ENCODE results near the gene PLCB1. TPM values are rescaled to one million over a fixed set of nuclear protein-coding genes. Genes with fewer than 3 reads are reported as not detected.

The PLCB1 gene
- total and polyA plus RNA-seq, 2 donors (not counting 3 experiments of a cell fraction or from before 2014, with no cell fraction given) = 10.2 to 53.4 TPM

DNA sequence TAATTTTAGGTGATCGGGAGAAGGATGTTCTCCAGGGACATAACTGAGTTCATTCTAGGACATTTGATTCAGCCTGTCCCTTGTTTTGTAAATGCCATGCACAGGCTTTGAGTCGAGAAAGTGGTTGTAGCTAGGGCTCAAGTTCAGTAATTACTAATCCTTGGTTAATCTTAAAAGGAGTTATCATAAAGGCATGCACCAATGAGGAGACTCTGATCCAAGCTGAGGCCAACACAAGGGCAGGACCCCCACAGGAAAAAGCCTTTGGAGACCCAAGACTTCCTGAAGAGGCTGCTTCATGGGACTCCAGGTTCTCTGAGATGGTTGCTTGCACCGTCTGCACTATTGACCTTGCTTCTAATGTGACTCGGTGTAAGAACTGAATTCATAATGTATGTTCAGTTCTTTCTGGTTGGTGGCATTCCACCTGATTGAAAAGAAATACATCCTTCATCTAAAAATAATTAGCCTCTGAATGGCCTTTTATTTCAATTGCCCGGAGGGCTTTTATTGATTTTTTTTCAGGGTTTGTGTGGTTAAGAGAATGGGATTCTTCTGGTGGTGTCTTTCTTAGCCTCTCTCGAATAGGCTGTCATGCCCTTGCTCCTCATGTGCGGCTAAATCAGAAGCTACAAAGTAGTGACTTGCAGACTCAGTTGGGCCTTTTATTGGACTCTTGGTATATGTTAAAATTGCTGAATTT, 735.1 kb downstream of the PLCB1 start:
- intact Hi-C loops (cut with micrococcal nuclease) (no loop called here), dilution Hi-C loops (cut with MboI; ENCODE audit: extremely low pct_ligation_motif_present, low sequenced_read_pairs) (no loop called here)
- BruUV-seq (replicated peaks) = no TSS peak
- no peak overlapping the region for H3K4me3 ChIP-seq (replicated peaks in 1 of 3; ENCODE audit: insufficient read depth in 1 of 3, low read depth in 1 of 3, low read length in 3 of 3)
- FAIRE-seq = no peak
- H4K20me1 ChIP-seq (replicated peaks; ENCODE audit: control insufficient read depth, extremely low read depth, insufficient read depth, low read length) = no peaks in the 10 kb centered on the region
- no peak for DNase-seq (ENCODE audit: low read depth, low spot score)
- no peaks in the 10 kb centered on the region for H3K79me2 ChIP-seq (ENCODE audit: control insufficient read depth, insufficient read depth, low read length)
- no peaks in the 10 kb centered on the region for H3K4me1 ChIP-seq (ENCODE audit: control insufficient read depth, extremely low read depth, insufficient read depth, low read length)
- H2AFZ ChIP-seq (ENCODE audit: low read depth, low read length) = no peak overlapping the region
- no peaks in the 10 kb centered on the region for H3K9me3 ChIP-seq (replicated peaks; ENCODE audit: control insufficient read depth, insufficient read depth, low read length)
- no peaks in the 10 kb centered on the region for H3K36me3 ChIP-seq (ENCODE audit: control insufficient read depth in 2 of 2, extremely low read depth in 1 of 2, insufficient read depth in 2 of 2, low read length in 2 of 2)
- no peak overlapping the region for H3K27ac ChIP-seq (ENCODE audit: insufficient read depth, low read depth, low read length)
- no peak for TF ChIP-seq EZH2 (IDR thresholded peaks at IDR 0.05; ENCODE audit: borderline replicate concordance, low read depth, low read length, severe bottlenecking)
- ChIA-PET CTCF (interaction anchor here (1.5 kb wide), 2 partner anchors 13 to 28 kb away, joined by 3 to 9 read pairs; no protein-coding TSS in a partner anchor), POLR2A (no interaction called here)
- H3K4me2 ChIP-seq (ENCODE audit: insufficient read depth, low read length) = no peak overlapping the region
- no peaks in the 10 kb centered on the region for H3K9me1 ChIP-seq (replicated peaks; ENCODE audit: control insufficient read depth, extremely low read depth, insufficient read depth, low read length)
- H3K27me3 ChIP-seq (ENCODE audit: control insufficient read depth in 2 of 2, insufficient read depth in 2 of 2, low read length in 2 of 2) = no peaks in the 10 kb centered on the region
- no peak overlapping the region for H3K9ac ChIP-seq (replicated peaks; ENCODE audit: extremely low read depth, insufficient read depth, low read length)

DNA sequence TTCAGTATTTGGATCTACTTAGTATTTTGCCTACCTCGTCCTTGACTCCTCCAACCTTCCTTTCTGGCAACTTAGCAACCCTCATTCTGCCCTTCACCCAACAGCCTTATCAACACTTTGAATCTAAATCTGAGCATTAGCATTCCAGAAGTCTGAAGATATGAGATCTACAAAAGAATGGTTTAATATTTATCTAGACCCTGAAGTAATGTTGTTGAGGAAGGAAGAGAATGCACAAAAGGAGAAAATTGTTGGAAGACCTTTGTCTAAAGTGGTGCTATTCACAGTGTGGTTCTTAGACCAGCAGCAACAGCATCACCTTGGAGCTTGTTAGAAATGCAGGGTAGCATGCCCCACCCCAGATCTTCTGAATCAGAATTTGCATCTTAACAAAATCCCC, 738.6 kb downstream of the PLCB1 start:
- CTCF ChIA-PET = no interaction called here
- TF ChIP-seq, protein P1, sequence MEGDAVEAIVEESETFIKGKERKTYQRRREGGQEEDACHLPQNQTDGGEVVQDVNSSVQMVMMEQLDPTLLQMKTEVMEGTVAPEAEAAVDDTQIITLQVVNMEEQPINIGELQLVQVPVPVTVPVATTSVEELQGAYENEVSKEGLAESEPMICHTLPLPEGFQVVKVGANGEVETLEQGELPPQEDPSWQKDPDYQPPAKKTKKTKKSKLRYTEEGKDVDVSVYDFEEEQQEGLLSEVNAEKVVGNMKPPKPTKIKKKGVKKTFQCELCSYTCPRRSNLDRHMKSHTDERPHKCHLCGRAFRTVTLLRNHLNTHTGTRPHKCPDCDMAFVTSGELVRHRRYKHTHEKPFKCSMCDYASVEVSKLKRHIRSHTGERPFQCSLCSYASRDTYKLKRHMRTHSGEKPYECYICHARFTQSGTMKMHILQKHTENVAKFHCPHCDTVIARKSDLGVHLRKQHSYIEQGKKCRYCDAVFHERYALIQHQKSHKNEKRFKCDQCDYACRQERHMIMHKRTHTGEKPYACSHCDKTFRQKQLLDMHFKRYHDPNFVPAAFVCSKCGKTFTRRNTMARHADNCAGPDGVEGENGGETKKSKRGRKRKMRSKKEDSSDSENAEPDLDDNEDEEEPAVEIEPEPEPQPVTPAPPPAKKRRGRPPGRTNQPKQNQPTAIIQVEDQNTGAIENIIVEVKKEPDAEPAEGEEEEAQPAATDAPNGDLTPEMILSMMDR (IDR thresholded peaks at IDR 0.05; ENCODE audit: extremely low read depth in 1 of 2, insufficient read depth in 1 of 2, low read depth in 1 of 2, low read length in 2 of 2) = no peak
- no peak for TF ChIP-seq EZH2 (IDR thresholded peaks at IDR 0.05; ENCODE audit: borderline replicate concordance, low read depth, low read length, severe bottlenecking)
- TF ChIP-seq, protein P2, sequence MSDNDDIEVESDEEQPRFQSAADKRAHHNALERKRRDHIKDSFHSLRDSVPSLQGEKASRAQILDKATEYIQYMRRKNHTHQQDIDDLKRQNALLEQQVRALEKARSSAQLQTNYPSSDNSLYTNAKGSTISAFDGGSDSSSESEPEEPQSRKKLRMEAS (IDR thresholded peaks at IDR 0.05; ENCODE audit: insufficient read depth, insufficient read length) = no peak
- TF ChIP-seq POLR2A (IDR thresholded peaks at IDR 0.05; ENCODE audit: low read depth, low read length) = no peak
- no peak for TF ChIP-seq POLR2AphosphoS5 (IDR thresholded peaks at IDR 0.05; ENCODE audit: insufficient read depth, low read depth, low read length)
- TF ChIP-seq JUN (IDR thresholded peaks at IDR 0.05; ENCODE audit: borderline replicate concordance, insufficient read depth, insufficient read length, low read depth) = no peak
- no peak for TF ChIP-seq MYC (IDR thresholded peaks at IDR 0.05; ENCODE audit: low read depth, low read length)
- TF ChIP-seq GATA2 (IDR thresholded peaks at IDR 0.05; ENCODE audit: insufficient read depth, insufficient read length, low read depth, low read length) = no peak
- TF ChIP-seq FOS (IDR thresholded peaks at IDR 0.05; ENCODE audit: borderline replicate concordance, insufficient read depth, low read length) = no peak

More for the DNA sequence above, 738.6 kb downstream of the PLCB1 start:
- H4K20me1 ChIP-seq (replicated peaks; ENCODE audit: control insufficient read depth, extremely low read depth, insufficient read depth, low read length) = no peaks in the 10 kb centered on the region
- no peaks in the 10 kb centered on the region for H3K9me1 ChIP-seq (replicated peaks; ENCODE audit: control insufficient read depth, extremely low read depth, insufficient read depth, low read length)
- BruUV-seq (replicated peaks) = no TSS peak
- no peaks in the 10 kb centered on the region for H3K9me3 ChIP-seq (replicated peaks; ENCODE audit: control insufficient read depth, insufficient read depth, low read length)
- no peak overlapping the region for H3K4me2 ChIP-seq (ENCODE audit: insufficient read depth, low read length)
- FAIRE-seq (no peak), DNase-seq (ENCODE audit: low read depth, low spot score) (no peak)
- POLR2A ChIA-PET = no interaction called here
- no peak overlapping the region for H3K27ac ChIP-seq (ENCODE audit: insufficient read depth, low read depth, low read length)
- H2AFZ ChIP-seq (ENCODE audit: low read depth, low read length) = no peak overlapping the region
- no peaks in the 10 kb centered on the region for H3K79me2 ChIP-seq (ENCODE audit: control insufficient read depth, insufficient read depth, low read length)
- H3K36me3 ChIP-seq (ENCODE audit: control insufficient read depth in 2 of 2, extremely low read depth in 1 of 2, insufficient read depth in 2 of 2, low read length in 2 of 2) = no peaks in the 10 kb centered on the region
- no peak overlapping the region for H3K4me3 ChIP-seq (replicated peaks in 1 of 3; ENCODE audit: insufficient read depth in 1 of 3, low read depth in 1 of 3, low read length in 3 of 3)
- no peaks in the 10 kb centered on the region for H3K27me3 ChIP-seq (ENCODE audit: control insufficient read depth in 2 of 2, insufficient read depth in 2 of 2, low read length in 2 of 2)
- H3K4me1 ChIP-seq (ENCODE audit: control insufficient read depth, extremely low read depth, insufficient read depth, low read length) = peaks cover 7% of the 10 kb centered on the region
- intact Hi-C loops (cut with micrococcal nuclease) (loop anchor here (5.0 kb wide), 1 partner anchor 197 kb away; the partner anchor contains the start of gene PLCB4), dilution Hi-C loops (cut with MboI; ENCODE audit: extremely low pct_ligation_motif_present, low sequenced_read_pairs) (no loop called here)
- H3K9ac ChIP-seq (replicated peaks; ENCODE audit: extremely low read depth, insufficient read depth, low read length) = no peak overlapping the region
